HepG2 (cell line): ENCODE results near the gene TMEM238. TPM values are rescaled to one million over a fixed set of nuclear protein-coding genes. Genes with fewer than 3 reads are reported as not detected.

Experiments used
- GLI4 ChIP-seq: sonication (generic); formaldehyde crosslinking; IDR thresholded peaks from 2 replicates; pipeline ENCODE4 v1.5.1; 2020; ENCODE audit warnings: missing genetic modification reagents, mild to moderate bottlenecking, moderate library complexity, borderline replicate concordance
- HCFC1 ChIP-seq: fragments of 150-350 bp; IDR thresholded peaks from 2 replicates; pipeline ENCODE4 v1.6.1; 2014; ENCODE audit warnings: low read depth, low read length
- NRL ChIP-seq: sonication (generic); formaldehyde crosslinking; IDR thresholded peaks from 2 replicates; pipeline ENCODE4 v1.5.0; 2020; ENCODE audit warnings: missing genetic modification reagents, mild to moderate bottlenecking, moderate library complexity, borderline replicate concordance
- PAF1 ChIP-seq: IDR thresholded peaks from 2 replicates; pipeline ENCODE4 v1.6.1; 2016; ENCODE audit warnings: missing genetic modification reagents, missing compliant biosample characterization
- SMAD3 ChIP-seq: sonication (generic); formaldehyde crosslinking; IDR thresholded peaks from 2 replicates; pipeline ENCODE4 v1.4.0; 2020; ENCODE audit warnings: missing genetic modification reagents
- SNAI1 ChIP-seq: sonication (generic); formaldehyde crosslinking; IDR thresholded peaks from 2 replicates; pipeline ENCODE4 v1.5.0; 2020; ENCODE audit warnings: mild to moderate bottlenecking, missing genetic modification reagents, borderline replicate concordance
- SRSF1 ChIP-seq: fragments of 200-400 bp; formaldehyde crosslinking; optimal IDR thresholded peaks from 2 replicates; pipeline ENCODE3; 2017; ENCODE audit warnings: mild to moderate bottlenecking, low read depth, low read length, moderate library complexity
- ZNF496 ChIP-seq: sonication (generic); formaldehyde crosslinking; IDR thresholded peaks from 2 replicates; pipeline ENCODE4 v1.8.1; 2023; ENCODE audit warnings: mild to moderate bottlenecking, moderate library complexity, missing genetic modification reagents; ENCODE audit not compliant: insufficient replicate concordance
- polyA plus RNA-seq, 8 experiments: library from polyadenylated mRNA; depleted of rRNA in 3 of 8; stranded (reverse) in 7 of 8; unstranded in 1 of 8; fragments of >200 nt; fragmentation: Illumina TruSeq in 4 of 8; extraction: Trizol in 4 of 8; gene quantifications; 2 replicates each; pipeline versions ENCODE4 v1.2.1 to v1.2.3, GENCODE V29; 2011 to 2016; ENCODE audit warnings: low read depth in 4 of 8, missing spikeins in 1 of 8, mixed read lengths in 1 of 8; ENCODE audit not compliant: insufficient read depth in 1 of 8
- total RNA-seq, 5 experiments: library from RNA; depleted of rRNA; stranded (reverse); fragments of >200 nt; fragmentation: Illumina TruSeq; extraction: Trizol; gene quantifications; 2 replicates each; pipeline ENCODE4 v1.2.3, GENCODE V29; 2016; ENCODE audit warnings: low read depth in 1 of 5
- TF ChIP-seq, protein P1 (sequence below): sonication (generic); formaldehyde crosslinking; IDR thresholded peaks from 2 replicates; pipeline ENCODE4 v1.5.0; 2020; ENCODE audit warnings: mild to moderate bottlenecking, missing genetic modification reagents
- TF ChIP-seq, protein P2 (sequence below): IDR thresholded peaks from 2 replicates; pipeline ENCODE4 v1.6.1; 2016; ENCODE audit warnings: control low read depth
- TF ChIP-seq, protein P3 (sequence below): sonication (generic); formaldehyde crosslinking; IDR thresholded peaks from 2 replicates; pipeline ENCODE4 v1.9.0; 2021; ENCODE audit warnings: missing genetic modification reagents, borderline replicate concordance
- TF ChIP-seq, protein P4 (sequence below): sonication (generic); formaldehyde crosslinking; IDR thresholded peaks from 2 replicates; pipeline ENCODE4 v1.4.0; 2020; ENCODE audit warnings: missing genetic modification reagents; ENCODE audit errors: not compliant biosample characterization
- TF ChIP-seq, protein P5 (sequence below): IDR thresholded peaks from 2 replicates; pipeline ENCODE4 v1.6.1; 2012; ENCODE audit warnings: low read length, improper control_type of control experiment
- TF ChIP-seq, protein P6 (sequence below): sonication (generic); formaldehyde crosslinking; conservative IDR thresholded peaks from 2 replicates; pipeline ENCODE4 v1.8.0; 2022; ENCODE audit warnings: missing genetic modification reagents

TMEM238 gene
- total and polyA plus RNA-seq, 2 of the 13 experiments (the other 11 are each of a cell fraction or from before 2014, with no cell fraction given) = not detected

DNA sequence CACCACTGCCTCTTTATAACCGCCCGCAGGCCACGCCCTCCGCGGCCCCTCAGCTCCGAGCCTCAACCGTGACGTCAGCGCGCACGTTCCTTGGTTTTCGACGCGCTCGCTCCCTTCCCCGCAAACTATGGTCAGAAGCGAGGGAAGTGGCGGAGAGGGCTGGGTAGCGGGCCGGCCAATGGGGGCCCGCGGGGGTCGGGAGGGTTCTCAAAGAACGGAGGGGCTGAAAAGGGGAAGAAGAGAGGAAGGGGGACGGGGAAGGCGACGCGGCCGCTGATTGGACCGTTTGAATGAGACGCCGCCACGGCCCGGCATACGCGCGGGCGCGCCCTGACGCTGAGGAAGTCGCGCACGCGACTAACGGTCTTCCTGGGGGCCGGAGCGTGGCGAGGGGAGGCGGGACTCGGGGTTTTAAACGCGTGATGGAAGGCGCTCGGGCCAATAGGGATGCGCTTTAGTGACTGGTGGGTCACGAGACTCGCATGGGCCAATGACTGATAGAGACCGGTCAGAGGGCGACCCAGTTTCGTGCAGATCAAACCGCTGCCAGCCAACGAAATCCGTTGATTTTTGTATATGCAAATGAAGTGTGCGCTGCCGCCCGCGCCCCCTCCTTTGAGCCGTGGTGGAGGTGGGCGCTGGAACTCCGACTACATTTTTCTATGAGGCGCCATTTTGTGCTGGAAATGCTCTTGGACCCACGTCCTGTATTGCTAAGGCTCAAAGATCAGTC, 23.9 kb upstream of the TMEM238 start (continued):
- TF ChIP-seq, protein P1, sequence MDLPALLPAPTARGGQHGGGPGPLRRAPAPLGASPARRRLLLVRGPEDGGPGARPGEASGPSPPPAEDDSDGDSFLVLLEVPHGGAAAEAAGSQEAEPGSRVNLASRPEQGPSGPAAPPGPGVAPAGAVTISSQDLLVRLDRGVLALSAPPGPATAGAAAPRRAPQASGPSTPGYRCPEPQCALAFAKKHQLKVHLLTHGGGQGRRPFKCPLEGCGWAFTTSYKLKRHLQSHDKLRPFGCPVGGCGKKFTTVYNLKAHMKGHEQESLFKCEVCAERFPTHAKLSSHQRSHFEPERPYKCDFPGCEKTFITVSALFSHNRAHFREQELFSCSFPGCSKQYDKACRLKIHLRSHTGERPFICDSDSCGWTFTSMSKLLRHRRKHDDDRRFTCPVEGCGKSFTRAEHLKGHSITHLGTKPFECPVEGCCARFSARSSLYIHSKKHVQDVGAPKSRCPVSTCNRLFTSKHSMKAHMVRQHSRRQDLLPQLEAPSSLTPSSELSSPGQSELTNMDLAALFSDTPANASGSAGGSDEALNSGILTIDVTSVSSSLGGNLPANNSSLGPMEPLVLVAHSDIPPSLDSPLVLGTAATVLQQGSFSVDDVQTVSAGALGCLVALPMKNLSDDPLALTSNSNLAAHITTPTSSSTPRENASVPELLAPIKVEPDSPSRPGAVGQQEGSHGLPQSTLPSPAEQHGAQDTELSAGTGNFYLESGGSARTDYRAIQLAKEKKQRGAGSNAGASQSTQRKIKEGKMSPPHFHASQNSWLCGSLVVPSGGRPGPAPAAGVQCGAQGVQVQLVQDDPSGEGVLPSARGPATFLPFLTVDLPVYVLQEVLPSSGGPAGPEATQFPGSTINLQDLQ (CRISPR knock-in tag) = no peak; the same call in 1 of the 2 replicates
- TF ChIP-seq SMAD3 (CRISPR knock-in tag) = 0 out of 2 replicates have a peak, but pooled peaks have one; percentile 42
- peak; percentile 67 for TF ChIP-seq NRL (CRISPR knock-in tag)
- TF ChIP-seq, protein P2, sequence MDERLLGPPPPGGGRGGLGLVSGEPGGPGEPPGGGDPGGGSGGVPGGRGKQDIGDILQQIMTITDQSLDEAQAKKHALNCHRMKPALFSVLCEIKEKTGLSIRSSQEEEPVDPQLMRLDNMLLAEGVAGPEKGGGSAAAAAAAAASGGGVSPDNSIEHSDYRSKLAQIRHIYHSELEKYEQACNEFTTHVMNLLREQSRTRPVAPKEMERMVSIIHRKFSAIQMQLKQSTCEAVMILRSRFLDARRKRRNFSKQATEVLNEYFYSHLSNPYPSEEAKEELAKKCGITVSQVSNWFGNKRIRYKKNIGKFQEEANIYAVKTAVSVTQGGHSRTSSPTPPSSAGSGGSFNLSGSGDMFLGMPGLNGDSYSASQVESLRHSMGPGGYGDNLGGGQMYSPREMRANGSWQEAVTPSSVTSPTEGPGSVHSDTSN = peak; percentile 66
- TF ChIP-seq, protein P3, sequence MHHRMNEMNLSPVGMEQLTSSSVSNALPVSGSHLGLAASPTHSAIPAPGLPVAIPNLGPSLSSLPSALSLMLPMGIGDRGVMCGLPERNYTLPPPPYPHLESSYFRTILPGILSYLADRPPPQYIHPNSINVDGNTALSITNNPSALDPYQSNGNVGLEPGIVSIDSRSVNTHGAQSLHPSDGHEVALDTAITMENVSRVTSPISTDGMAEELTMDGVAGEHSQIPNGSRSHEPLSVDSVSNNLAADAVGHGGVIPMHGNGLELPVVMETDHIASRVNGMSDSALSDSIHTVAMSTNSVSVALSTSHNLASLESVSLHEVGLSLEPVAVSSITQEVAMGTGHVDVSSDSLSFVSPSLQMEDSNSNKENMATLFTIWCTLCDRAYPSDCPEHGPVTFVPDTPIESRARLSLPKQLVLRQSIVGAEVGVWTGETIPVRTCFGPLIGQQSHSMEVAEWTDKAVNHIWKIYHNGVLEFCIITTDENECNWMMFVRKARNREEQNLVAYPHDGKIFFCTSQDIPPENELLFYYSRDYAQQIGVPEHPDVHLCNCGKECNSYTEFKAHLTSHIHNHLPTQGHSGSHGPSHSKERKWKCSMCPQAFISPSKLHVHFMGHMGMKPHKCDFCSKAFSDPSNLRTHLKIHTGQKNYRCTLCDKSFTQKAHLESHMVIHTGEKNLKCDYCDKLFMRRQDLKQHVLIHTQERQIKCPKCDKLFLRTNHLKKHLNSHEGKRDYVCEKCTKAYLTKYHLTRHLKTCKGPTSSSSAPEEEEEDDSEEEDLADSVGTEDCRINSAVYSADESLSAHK (CRISPR knock-in tag) = no peak
- TF ChIP-seq, protein P4, sequence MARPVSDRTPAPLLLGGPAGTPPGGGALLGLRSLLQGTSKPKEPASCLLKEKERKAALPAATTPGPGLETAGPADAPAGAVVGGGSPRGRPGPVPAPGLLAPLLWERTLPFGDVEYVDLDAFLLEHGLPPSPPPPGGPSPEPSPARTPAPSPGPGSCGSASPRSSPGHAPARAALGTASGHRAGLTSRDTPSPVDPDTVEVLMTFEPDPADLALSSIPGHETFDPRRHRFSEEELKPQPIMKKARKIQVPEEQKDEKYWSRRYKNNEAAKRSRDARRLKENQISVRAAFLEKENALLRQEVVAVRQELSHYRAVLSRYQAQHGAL (CRISPR knock-in tag) = no peak
- no peak for TF ChIP-seq GLI4
- TF ChIP-seq, protein P5, sequence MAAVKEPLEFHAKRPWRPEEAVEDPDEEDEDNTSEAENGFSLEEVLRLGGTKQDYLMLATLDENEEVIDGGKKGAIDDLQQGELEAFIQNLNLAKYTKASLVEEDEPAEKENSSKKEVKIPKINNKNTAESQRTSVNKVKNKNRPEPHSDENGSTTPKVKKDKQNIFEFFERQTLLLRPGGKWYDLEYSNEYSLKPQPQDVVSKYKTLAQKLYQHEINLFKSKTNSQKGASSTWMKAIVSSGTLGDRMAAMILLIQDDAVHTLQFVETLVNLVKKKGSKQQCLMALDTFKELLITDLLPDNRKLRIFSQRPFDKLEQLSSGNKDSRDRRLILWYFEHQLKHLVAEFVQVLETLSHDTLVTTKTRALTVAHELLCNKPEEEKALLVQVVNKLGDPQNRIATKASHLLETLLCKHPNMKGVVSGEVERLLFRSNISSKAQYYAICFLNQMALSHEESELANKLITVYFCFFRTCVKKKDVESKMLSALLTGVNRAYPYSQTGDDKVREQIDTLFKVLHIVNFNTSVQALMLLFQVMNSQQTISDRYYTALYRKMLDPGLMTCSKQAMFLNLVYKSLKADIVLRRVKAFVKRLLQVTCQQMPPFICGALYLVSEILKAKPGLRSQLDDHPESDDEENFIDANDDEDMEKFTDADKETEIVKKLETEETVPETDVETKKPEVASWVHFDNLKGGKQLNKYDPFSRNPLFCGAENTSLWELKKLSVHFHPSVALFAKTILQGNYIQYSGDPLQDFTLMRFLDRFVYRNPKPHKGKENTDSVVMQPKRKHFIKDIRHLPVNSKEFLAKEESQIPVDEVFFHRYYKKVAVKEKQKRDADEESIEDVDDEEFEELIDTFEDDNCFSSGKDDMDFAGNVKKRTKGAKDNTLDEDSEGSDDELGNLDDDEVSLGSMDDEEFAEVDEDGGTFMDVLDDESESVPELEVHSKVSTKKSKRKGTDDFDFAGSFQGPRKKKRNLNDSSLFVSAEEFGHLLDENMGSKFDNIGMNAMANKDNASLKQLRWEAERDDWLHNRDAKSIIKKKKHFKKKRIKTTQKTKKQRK = no peak
- TF ChIP-seq PAF1 (CRISPR knock-in tag) = no peak
- peak; percentile 39 for TF ChIP-seq SRSF1
- 0 out of 2 replicates have a peak, but pooled peaks have one; percentile 78 for TF ChIP-seq SNAI1 (CRISPR knock-in tag)
- no peak for TF ChIP-seq ZNF496 (CRISPR knock-in tag)
- TF ChIP-seq, protein P6, sequence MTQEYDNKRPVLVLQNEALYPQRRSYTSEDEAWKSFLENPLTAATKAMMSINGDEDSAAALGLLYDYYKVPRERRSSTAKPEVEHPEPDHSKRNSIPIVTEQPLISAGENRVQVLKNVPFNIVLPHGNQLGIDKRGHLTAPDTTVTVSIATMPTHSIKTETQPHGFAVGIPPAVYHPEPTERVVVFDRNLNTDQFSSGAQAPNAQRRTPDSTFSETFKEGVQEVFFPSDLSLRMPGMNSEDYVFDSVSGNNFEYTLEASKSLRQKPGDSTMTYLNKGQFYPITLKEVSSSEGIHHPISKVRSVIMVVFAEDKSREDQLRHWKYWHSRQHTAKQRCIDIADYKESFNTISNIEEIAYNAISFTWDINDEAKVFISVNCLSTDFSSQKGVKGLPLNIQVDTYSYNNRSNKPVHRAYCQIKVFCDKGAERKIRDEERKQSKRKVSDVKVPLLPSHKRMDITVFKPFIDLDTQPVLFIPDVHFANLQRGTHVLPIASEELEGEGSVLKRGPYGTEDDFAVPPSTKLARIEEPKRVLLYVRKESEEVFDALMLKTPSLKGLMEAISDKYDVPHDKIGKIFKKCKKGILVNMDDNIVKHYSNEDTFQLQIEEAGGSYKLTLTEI = no peak
- TF ChIP-seq HCFC1 = no peak
